HS-5 (cell line): ENCODE data around the gene PI16.
"Not testable (repeated sequence)": the region's sequence is repeated elsewhere in the genome, so short reads cannot be mapped to it uniquely, and the experiment has no call there.

Source experiments
- DNase-seq: peaks from one replicate; pipeline ENCODE4 v3.0.0-alpha.2; 2012; ENCODE audit warnings: low read depth

PI16 gene

GRCh38 chr6:36975231-36976006 is 20.9 kb downstream of the PI16 start:
- DNase-seq = no peak

GRCh38 chr6:36976007-36976264 is 21.4 kb downstream of the PI16 start:
- no peak for DNase-seq

GRCh38 chr6:36976509-36976908 is 22.0 kb downstream of the PI16 start:
- no peak for DNase-seq

- DNase-seq = no peak
These were observed 22.4 kb downstream of the PI16 start for GRCh38 chr6:36976931-36977330.

- DNase-seq = no peak
These were observed 23.0 kb downstream of the PI16 start for GRCh38 chr6:36977470-36977941.

- DNase-seq = no peak
These were observed 24.1 kb downstream of the PI16 start for GRCh38 chr6:36978421-36979346.

- DNase-seq = no peak
These were observed 24.8 kb downstream of the PI16 start for GRCh38 chr6:36979347-36979742.

- DNase-seq = no peak
These were observed 25.6 kb downstream of the PI16 start for GRCh38 chr6:36980129-36980528.

- DNase-seq = no peak
These were observed 26.5 kb downstream of the PI16 start for GRCh38 chr6:36980876-36981619.

GRCh38 chr6:36983538-36983937 is 29.0 kb downstream of the PI16 start:
- no peak for DNase-seq

GRCh38 chr6:36984581-36985416 is 30.3 kb downstream of the PI16 start:
- peak; percentile 76 for DNase-seq

GRCh38 chr6:36985417-36985807 is 30.9 kb downstream of the PI16 start:
- no peak for DNase-seq

- DNase-seq = peak; percentile 41
These were observed 31.5 kb downstream of the PI16 start, which contains the start of gene MTCH1 for GRCh38 chr6:36985808-36986703. MTCH1 (minus strand) TSS chr6:36986196; CDS start chr6:36986173, 23 bp downstream.

GRCh38 chr6:36986704-36987047 is 32.1 kb downstream of the PI16 start:
- DNase-seq = no peak

- DNase-seq = no peak
These were observed 34.7 kb downstream of the PI16 start for GRCh38 chr6:36989264-36989663.

GRCh38 chr6:36990401-36990800 is 35.9 kb downstream of the PI16 start:
- DNase-seq = not testable (repeated sequence)

GRCh38 chr6:36997811-36998722 is 43.5 kb downstream of the PI16 start:
- no peak for DNase-seq

- DNase-seq = no peak
These were observed 44.1 kb downstream of the PI16 start for GRCh38 chr6:36998723-36999038.

GRCh38 chr6:36999061-36999750 is 44.7 kb downstream of the PI16 start:
- no peak for DNase-seq
